ENCODE results near the gene FHIT.

DNA sequence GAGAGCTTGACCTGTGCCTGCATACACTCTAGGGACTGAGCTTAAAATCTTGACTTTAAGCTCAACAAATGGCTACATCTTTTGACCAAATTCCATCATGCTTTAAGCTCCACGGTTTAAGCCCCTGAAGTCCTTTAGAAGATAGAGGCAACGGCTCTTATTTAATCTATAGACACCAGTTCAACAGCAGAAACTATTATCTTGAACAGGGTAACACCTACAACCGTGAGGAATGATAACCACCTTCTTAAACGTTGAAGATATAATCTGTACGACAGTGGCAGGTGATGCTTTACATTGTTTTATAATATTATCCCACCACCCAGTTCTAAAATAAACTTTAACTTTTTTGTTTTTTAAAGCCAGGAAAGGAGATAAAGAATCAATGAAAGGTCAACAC lies 1007.8 kb downstream of the FHIT start:
- TF ChIP-seq, protein P1, sequence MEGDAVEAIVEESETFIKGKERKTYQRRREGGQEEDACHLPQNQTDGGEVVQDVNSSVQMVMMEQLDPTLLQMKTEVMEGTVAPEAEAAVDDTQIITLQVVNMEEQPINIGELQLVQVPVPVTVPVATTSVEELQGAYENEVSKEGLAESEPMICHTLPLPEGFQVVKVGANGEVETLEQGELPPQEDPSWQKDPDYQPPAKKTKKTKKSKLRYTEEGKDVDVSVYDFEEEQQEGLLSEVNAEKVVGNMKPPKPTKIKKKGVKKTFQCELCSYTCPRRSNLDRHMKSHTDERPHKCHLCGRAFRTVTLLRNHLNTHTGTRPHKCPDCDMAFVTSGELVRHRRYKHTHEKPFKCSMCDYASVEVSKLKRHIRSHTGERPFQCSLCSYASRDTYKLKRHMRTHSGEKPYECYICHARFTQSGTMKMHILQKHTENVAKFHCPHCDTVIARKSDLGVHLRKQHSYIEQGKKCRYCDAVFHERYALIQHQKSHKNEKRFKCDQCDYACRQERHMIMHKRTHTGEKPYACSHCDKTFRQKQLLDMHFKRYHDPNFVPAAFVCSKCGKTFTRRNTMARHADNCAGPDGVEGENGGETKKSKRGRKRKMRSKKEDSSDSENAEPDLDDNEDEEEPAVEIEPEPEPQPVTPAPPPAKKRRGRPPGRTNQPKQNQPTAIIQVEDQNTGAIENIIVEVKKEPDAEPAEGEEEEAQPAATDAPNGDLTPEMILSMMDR (IDR thresholded peaks at IDR 0.05 in 4 of 5, conservative IDR thresholded peaks at IDR 0.05 in 1 of 5) = no peak
- TF ChIP-seq POLR2A (IDR thresholded peaks at IDR 0.05) = no peak
